ENCODE data around the gene BIN1.

BIN1 gene

GRCh38 chr2:127047716-127048617 is 59.0 kb downstream of the BIN1 start:
- no peak for TF ChIP-seq CTCF (IDR thresholded peaks at IDR 0.05; ENCODE audit: control insufficient read depth, insufficient read depth, low read depth, low read length, missing control alignments)
- no peak for DNase-seq (ENCODE audit: low read depth)
- H3K4me3 ChIP-seq (ENCODE audit: control insufficient read depth, low read depth, low read length), result no peak overlapping the region

GRCh38 chr2:127047054-127047453 is 59.9 kb downstream of the BIN1 start:
- TF ChIP-seq CTCF (IDR thresholded peaks at IDR 0.05; ENCODE audit: control insufficient read depth, insufficient read depth, low read depth, low read length, missing control alignments), result no peak
- H3K4me3 ChIP-seq (ENCODE audit: control insufficient read depth, low read depth, low read length), result no peak overlapping the region
- no peak for DNase-seq (ENCODE audit: low read depth)

- no peak for TF ChIP-seq CTCF (IDR thresholded peaks at IDR 0.05; ENCODE audit: control insufficient read depth, insufficient read depth, low read depth, low read length, missing control alignments)
- H3K4me3 ChIP-seq (ENCODE audit: control insufficient read depth, low read depth, low read length), result no peak overlapping the region
- DNase-seq (ENCODE audit: low read depth), result no peak
Measured at GRCh38 chr2:127046579-127046978, 60.4 kb downstream of the BIN1 start.

GRCh38 chr2:127045792-127046501 is 61.0 kb downstream of the BIN1 start:
- no peak overlapping the region for H3K4me3 ChIP-seq (ENCODE audit: control insufficient read depth, low read depth, low read length)
- no peak for DNase-seq (ENCODE audit: low read depth)
- no peak for TF ChIP-seq CTCF (IDR thresholded peaks at IDR 0.05; ENCODE audit: control insufficient read depth, insufficient read depth, low read depth, low read length, missing control alignments)

- DNase-seq (ENCODE audit: low read depth), result no peak
- no peak for TF ChIP-seq CTCF (IDR thresholded peaks at IDR 0.05; ENCODE audit: control insufficient read depth, insufficient read depth, low read depth, low read length, missing control alignments)
Measured at GRCh38 chr2:127044977-127045661, 61.8 kb downstream of the BIN1 start.

GRCh38 chr2:127044165-127044718 is 62.7 kb downstream of the BIN1 start:
- TF ChIP-seq CTCF (IDR thresholded peaks at IDR 0.05; ENCODE audit: control insufficient read depth, insufficient read depth, low read depth, low read length, missing control alignments), result no peak
- no peak for DNase-seq (ENCODE audit: low read depth)
- no peak overlapping the region for H3K4me3 ChIP-seq (ENCODE audit: control insufficient read depth, low read depth, low read length)

More at GRCh38 chr2:127044977-127045661, 61.8 kb downstream of the BIN1 start:
- H3K4me3 ChIP-seq (ENCODE audit: control insufficient read depth, low read depth, low read length), result no peak overlapping the region
